HepG2 (cell line): ENCODE results near the gene RABGGTA. TPM values are rescaled to one million over a fixed set of nuclear protein-coding genes. Genes with fewer than 3 reads are reported as not detected.
A peak's percentile ranks its signal among the peaks of the same experiment; 100 is the strongest.

Experiments
- ARHGAP35 ChIP-seq: sonication (generic); formaldehyde crosslinking; IDR thresholded peaks from 2 replicates; pipeline ENCODE4 v1.9.0; 2022; ENCODE audit warnings: mild to moderate bottlenecking, inconsistent platforms, moderate library complexity, missing genetic modification reagents, borderline replicate concordance
- FOSL2 ChIP-seq: sonication (generic); formaldehyde crosslinking; IDR thresholded peaks from 2 replicates; pipeline ENCODE4 v1.4.0; 2020; ENCODE audit warnings: missing genetic modification reagents
- GTF2F1 ChIP-seq: fragments of 150-350 bp; IDR thresholded peaks from 2 replicates; pipeline ENCODE4 v1.6.1; 2014; ENCODE audit warnings: low read length
- HHEX ChIP-seq: IDR thresholded peaks from 2 replicates; pipeline ENCODE4 v1.6.1; 2016; ENCODE audit warnings: control low read depth
- JUNB ChIP-seq: sonication (generic); formaldehyde crosslinking; IDR thresholded peaks from 2 replicates; pipeline ENCODE4 v1.8.0; 2022; ENCODE audit warnings: missing genetic modification reagents, mild to moderate bottlenecking, borderline replicate concordance
- KAT7 ChIP-seq: IDR thresholded peaks from 2 replicates; pipeline ENCODE4 v1.6.1; 2018; ENCODE audit warnings: borderline replicate concordance, missing compliant biosample characterization
- MIXL1 ChIP-seq: IDR thresholded peaks from 2 replicates; pipeline ENCODE4 v1.6.1; 2016
- NCOA2 ChIP-seq: sonication (generic); formaldehyde crosslinking; IDR thresholded peaks from 2 replicates; pipeline ENCODE4 v1.8.0; 2022; ENCODE audit warnings: inconsistent platforms
- NFKBIZ ChIP-seq: IDR thresholded peaks from 2 replicates; pipeline ENCODE4 v1.6.1; 2018; ENCODE audit warnings: missing genetic modification reagents, missing compliant biosample characterization
- NR3C1 ChIP-seq: sonication (generic); formaldehyde crosslinking; IDR thresholded peaks from 2 replicates; pipeline ENCODE4 v1.4.0; 2020; ENCODE audit warnings: missing genetic modification reagents
- RORA ChIP-seq: sonication (generic); formaldehyde crosslinking; IDR thresholded peaks from 2 replicates; pipeline ENCODE4 v1.5.0; 2020; ENCODE audit warnings: mild to moderate bottlenecking, missing genetic modification reagents, moderate library complexity
- ZNF33A ChIP-seq: sonication (generic); formaldehyde crosslinking; IDR thresholded peaks from 2 replicates; pipeline ENCODE4 v1.5.1; 2020; ENCODE audit warnings: missing genetic modification reagents, mild to moderate bottlenecking, moderate library complexity, borderline replicate concordance
- ZNF629 ChIP-seq: sonication (generic); formaldehyde crosslinking; conservative IDR thresholded peaks from 2 replicates; pipeline ENCODE4 v1.5.0; 2020; ENCODE audit warnings: missing genetic modification reagents
- ZNF788 ChIP-seq: sonication (generic); formaldehyde crosslinking; IDR thresholded peaks from 2 replicates; pipeline ENCODE4 v1.5.0; 2020; ENCODE audit warnings: mild to moderate bottlenecking, missing genetic modification reagents, borderline replicate concordance
- polyA plus RNA-seq, 8 experiments: library from polyadenylated mRNA; depleted of rRNA in 3 of 8; stranded (reverse) in 7 of 8; unstranded in 1 of 8; fragments of >200 nt; fragmentation: Illumina TruSeq in 4 of 8; extraction: Trizol in 4 of 8; gene quantifications; 2 replicates each; pipeline versions ENCODE4 v1.2.1 to v1.2.3, GENCODE V29; 2011 to 2016; ENCODE audit warnings: low read depth in 4 of 8, missing spikeins in 1 of 8, mixed read lengths in 1 of 8; ENCODE audit not compliant: insufficient read depth in 1 of 8
- total RNA-seq, 5 experiments: library from RNA; depleted of rRNA; stranded (reverse); fragments of >200 nt; fragmentation: Illumina TruSeq; extraction: Trizol; gene quantifications; 2 replicates each; pipeline ENCODE4 v1.2.3, GENCODE V29; 2016; ENCODE audit warnings: low read depth in 1 of 5
- TF ChIP-seq, protein P1 (sequence below): IDR thresholded peaks from 2 replicates; pipeline ENCODE4 v1.6.1; 2016
- TF ChIP-seq, protein P2 (sequence below): sonication (generic); formaldehyde crosslinking; IDR thresholded peaks from 2 replicates; pipeline ENCODE4 v1.9.0; 2021; ENCODE audit warnings: missing genetic modification reagents, borderline replicate concordance

The RABGGTA gene
- total and polyA plus RNA-seq, 2 of the 13 experiments (the other 11 are each of a cell fraction or from before 2014, with no cell fraction given), result 57.9 to 90.8 TPM

- TF ChIP-seq, protein P1, sequence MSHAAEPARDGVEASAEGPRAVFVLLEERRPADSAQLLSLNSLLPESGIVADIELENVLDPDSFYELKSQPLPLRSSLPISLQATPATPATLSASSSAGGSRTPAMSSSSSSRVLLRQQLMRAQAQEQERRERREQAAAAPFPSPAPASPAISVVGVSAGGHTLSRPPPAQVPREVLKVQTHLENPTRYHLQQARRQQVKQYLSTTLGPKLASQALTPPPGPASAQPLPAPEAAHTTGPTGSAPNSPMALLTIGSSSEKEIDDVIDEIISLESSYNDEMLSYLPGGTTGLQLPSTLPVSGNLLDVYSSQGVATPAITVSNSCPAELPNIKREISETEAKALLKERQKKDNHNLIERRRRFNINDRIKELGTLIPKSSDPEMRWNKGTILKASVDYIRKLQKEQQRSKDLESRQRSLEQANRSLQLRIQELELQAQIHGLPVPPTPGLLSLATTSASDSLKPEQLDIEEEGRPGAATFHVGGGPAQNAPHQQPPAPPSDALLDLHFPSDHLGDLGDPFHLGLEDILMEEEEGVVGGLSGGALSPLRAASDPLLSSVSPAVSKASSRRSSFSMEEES (CRISPR knock-in tag), result peak; percentile 88
- TF ChIP-seq ARHGAP35 (peak; percentile 69), JUNB (no peak), FOSL2 (CRISPR knock-in tag) (peak; percentile 55), ZNF788 (CRISPR knock-in tag) (peak; percentile 95), HHEX (CRISPR knock-in tag) (0 out of 2 replicates have a peak, but pooled peaks have one; percentile 8), MIXL1 (CRISPR knock-in tag) (peak; percentile 85), KAT7 (peak; percentile 89), NR3C1 (CRISPR knock-in tag) (no peak), RORA (CRISPR knock-in tag) (peak; percentile 86; the same call in 1 of the 2 replicates), ZNF33A (no peak), GTF2F1 (no peak), NFKBIZ (CRISPR knock-in tag) (peak; percentile 92; the same call in 1 of the 2 replicates), ZNF629 (CRISPR knock-in tag) (peak; percentile 78), NCOA2 (CRISPR knock-in tag) (peak; percentile 59; the same call in 1 of the 2 replicates)
- TF ChIP-seq, protein P2, sequence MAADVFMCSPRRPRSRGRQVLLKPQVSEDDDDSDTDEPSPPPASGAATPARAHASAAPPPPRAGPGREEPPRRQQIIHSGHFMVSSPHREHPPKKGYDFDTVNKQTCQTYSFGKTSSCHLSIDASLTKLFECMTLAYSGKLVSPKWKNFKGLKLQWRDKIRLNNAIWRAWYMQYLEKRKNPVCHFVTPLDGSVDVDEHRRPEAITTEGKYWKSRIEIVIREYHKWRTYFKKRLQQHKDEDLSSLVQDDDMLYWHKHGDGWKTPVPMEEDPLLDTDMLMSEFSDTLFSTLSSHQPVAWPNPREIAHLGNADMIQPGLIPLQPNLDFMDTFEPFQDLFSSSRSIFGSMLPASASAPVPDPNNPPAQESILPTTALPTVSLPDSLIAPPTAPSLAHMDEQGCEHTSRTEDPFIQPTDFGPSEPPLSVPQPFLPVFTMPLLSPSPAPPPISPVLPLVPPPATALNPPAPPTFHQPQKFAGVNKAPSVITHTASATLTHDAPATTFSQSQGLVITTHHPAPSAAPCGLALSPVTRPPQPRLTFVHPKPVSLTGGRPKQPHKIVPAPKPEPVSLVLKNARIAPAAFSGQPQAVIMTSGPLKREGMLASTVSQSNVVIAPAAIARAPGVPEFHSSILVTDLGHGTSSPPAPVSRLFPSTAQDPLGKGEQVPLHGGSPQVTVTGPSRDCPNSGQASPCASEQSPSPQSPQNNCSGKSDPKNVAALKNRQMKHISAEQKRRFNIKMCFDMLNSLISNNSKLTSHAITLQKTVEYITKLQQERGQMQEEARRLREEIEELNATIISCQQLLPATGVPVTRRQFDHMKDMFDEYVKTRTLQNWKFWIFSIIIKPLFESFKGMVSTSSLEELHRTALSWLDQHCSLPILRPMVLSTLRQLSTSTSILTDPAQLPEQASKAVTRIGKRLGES (CRISPR knock-in tag), result peak; percentile 95
These were observed 44.6 kb upstream of the RABGGTA start (continued) for GRCh38 chr14:24315807-24316596.
